ENCODE results near the gene SLC2A1. TPM values are rescaled to one million over a fixed set of nuclear protein-coding genes. Genes with fewer than 3 reads are reported as not detected.

SLC2A1 gene
- total and polyA plus RNA-seq, 2 of the 13 experiments (the other 11 are each of a cell fraction or from before 2014, with no cell fraction given), result 125 to 423 TPM

- no peak for TF ChIP-seq CTCF (CRISPR knock-in tag; IDR thresholded peaks at IDR 0.05)
- TF ChIP-seq ZSCAN21 (CRISPR knock-in tag; IDR thresholded peaks at IDR 0.05; ENCODE audit: borderline replicate concordance), result peak; percentile 28; the same call in 1 of the 2 replicates
- TF ChIP-seq NFATC3 (CRISPR knock-in tag; IDR thresholded peaks at IDR 0.05), result no peak
- peak; percentile 66; the same call in 1 of the 2 replicates for TF ChIP-seq ZNF232 (CRISPR knock-in tag; IDR thresholded peaks at IDR 0.05; ENCODE audit: borderline replicate concordance)
- peak; percentile 91 for TF ChIP-seq RCOR2 (CRISPR knock-in tag; IDR thresholded peaks at IDR 0.05)
- 0 out of 2 replicates have a peak, but pooled peaks have one; percentile 56 for TF ChIP-seq MIER3 (CRISPR knock-in tag; IDR thresholded peaks at IDR 0.05; ENCODE audit: borderline replicate concordance)
- no peak for TF ChIP-seq CEBPZ (IDR thresholded peaks at IDR 0.05; ENCODE audit: low read length)
- TF ChIP-seq ZNF546 (CRISPR knock-in tag; conservative IDR thresholded peaks at IDR 0.05), result peak; percentile 84; the same call in 1 of the 2 replicates
- no peak for TF ChIP-seq ZNF513 (CRISPR knock-in tag; conservative IDR thresholded peaks at IDR 0.05)
- TF ChIP-seq ZNF326 (CRISPR knock-in tag; IDR thresholded peaks at IDR 0.05; ENCODE audit: borderline replicate concordance), result no peak
- 0 out of 2 replicates have a peak, but pooled peaks have one; percentile 27 for TF ChIP-seq MLX (CRISPR knock-in tag; IDR thresholded peaks at IDR 0.05)
- TF ChIP-seq FOXA3 (CRISPR knock-in tag; IDR thresholded peaks at IDR 0.05), result peak; percentile 39
- TF ChIP-seq PPARG (CRISPR knock-in tag; conservative IDR thresholded peaks at IDR 0.05), result peak; percentile 63; the same call in 1 of the 2 replicates
- TF ChIP-seq ZNF280B (CRISPR knock-in tag; IDR thresholded peaks at IDR 0.05; ENCODE audit: borderline replicate concordance), result no peak; the same call in 1 of the 2 replicates
- peak; percentile 76 for TF ChIP-seq PHF8 (CRISPR knock-in tag; IDR thresholded peaks at IDR 0.05)
- no peak for TF ChIP-seq JUND (CRISPR knock-in tag; IDR thresholded peaks at IDR 0.05)
- peak; percentile 43; the same call in 1 of the 2 replicates for TF ChIP-seq SKIL (CRISPR knock-in tag; IDR thresholded peaks at IDR 0.05; ENCODE audit: borderline replicate concordance)
These were observed at the start of gene SLC2A1 (continued) for GRCh38 chr1:42958488-42959319.
